GM12801 (cell line): Measurements from ENCODE around the gene RABGAP1L.

Source experiments
- CTCF ChIP-seq: IDR thresholded peaks from one replicate; pipeline ENCODE4 v1.5.1; 2011; ENCODE audit warnings: control low read depth; ENCODE audit not compliant: insufficient read length; ENCODE audit errors: extremely low read depth

RABGAP1L gene

GRCh38 chr1:174964261-174964971 lies 805.1 kb downstream of the RABGAP1L start:
- no peak for TF ChIP-seq CTCF

- no peak for TF ChIP-seq CTCF
These were observed 805.6 kb downstream of the RABGAP1L start for GRCh38 chr1:174964972-174965361.

GRCh38 chr1:174965362-174966007 lies 806.2 kb downstream of the RABGAP1L start:
- no peak for TF ChIP-seq CTCF

- no peak for TF ChIP-seq CTCF
These were observed 806.8 kb downstream of the RABGAP1L start for GRCh38 chr1:174966008-174966572.

GRCh38 chr1:174967845-174968705 lies 808.8 kb downstream of the RABGAP1L start:
- no peak for TF ChIP-seq CTCF

- no peak for TF ChIP-seq CTCF
These were observed 809.5 kb downstream of the RABGAP1L start for GRCh38 chr1:174968750-174969244.

- no peak for TF ChIP-seq CTCF
These were observed 810.7 kb downstream of the RABGAP1L start for GRCh38 chr1:174969977-174970376.
